Gastrocnemius medialis (tissue), 4 donors: Measurements from ENCODE around the gene CYSRT1. TPM values are rescaled to one million over a fixed set of nuclear protein-coding genes. Genes with fewer than 3 reads are reported as not detected.

ENCODE experiments used
- ATAC-seq, 2 donors: fragments of 150-250 bp; one replicate each; pipeline ENCODE4 v1.9.1; 2016
- DNase-seq, 2 donors: peaks; one replicate each; pipeline ENCODE4 v3.0.0-alpha.2; 2019
- H3K27ac ChIP-seq, 4 donors: fragments of 200-600 bp; sonication (generic); 1 replicate in 1 of 4; 2 replicates in 3 of 4; pipeline ENCODE4 v1.5.1; 2016 to 2018; ENCODE audit warnings: mild to moderate bottlenecking in 2 of 4, moderate library complexity in 1 of 4
- H3K27me3 ChIP-seq, 3 donors: fragments of 200-600 bp; sonication (generic) in 2 of 3; 1 replicate in 1 of 3; 2 replicates in 2 of 3; pipeline versions ENCODE4 v1.5.1 to v1.6.0; 2016 to 2019; ENCODE audit warnings: mild to moderate bottlenecking in 1 of 3, moderate library complexity in 1 of 3
- H3K36me3 ChIP-seq, 2 donors: fragments of 200-600 bp; sonication (generic) in 1 of 2; one replicate each; pipeline ENCODE4 v1.5.1; 2017 to 2018
- H3K4me1 ChIP-seq, 2 donors: fragments of 200-600 bp; sonication (generic) in 1 of 2; one replicate each; pipeline ENCODE4 v1.5.1; 2016 to 2017; ENCODE audit warnings: mild to moderate bottlenecking in 2 of 2
- H3K4me3 ChIP-seq, 4 donors: fragments of 200-600 bp; sonication (generic) in 3 of 4; 1 replicate in 1 of 4; 2 replicates in 3 of 4; pipeline ENCODE4 v1.5.1; 2016 to 2019; ENCODE audit warnings: mild to moderate bottlenecking in 2 of 4
- H3K9me3 ChIP-seq, 3 donors: fragments of 200-600 bp; sonication (generic) in 2 of 3; 1 replicate in 1 of 3; 2 replicates in 2 of 3; pipeline ENCODE4 v1.5.1; 2016 to 2019
- CTCF ChIP-seq, 5 experiments: fragments of 450-650 bp in 3 of 5; fragments of 200-600 bp in 2 of 5; sonication (generic) in 2 of 5; IDR thresholded peaks in 4 of 5; conservative IDR thresholded peaks in 1 of 5; 1 replicate in 4 of 5; 2 replicates in 1 of 5; pipeline ENCODE4 v1.5.1; 2016 to 2019; ENCODE audit warnings: antibody characterized with exemption in 5 of 5, mild to moderate bottlenecking in 3 of 5, moderate library complexity in 3 of 5
- POLR2A ChIP-seq, 2 donors: fragments of 450-650 bp; IDR thresholded peaks; one replicate each; pipeline ENCODE4 v1.6.1; 2017; ENCODE audit warnings: antibody characterized with exemption in 2 of 2, mild to moderate bottlenecking in 2 of 2, moderate library complexity in 2 of 2
- in situ Hi-C, 4 donors: fragments of 200-750 bp; cut with MboI; loops; one replicate each; pipeline versions ENCODE4 v1.15.0 to v1.8.0; 2017; ENCODE audit warnings: low sequenced_read_pairs in 4 of 4
- intact Hi-C: fragments of 100-400 bp; cut with DNase I; formaldehyde crosslinking; loops from one replicate; pipeline ENCODE4 v1.15.1; 2023; ENCODE audit warnings: low total_unique reads
- total RNA-seq, 4 donors: library from RNA; depleted of rRNA; stranded (reverse); fragments of >200 nt; gene quantifications; one replicate each; pipeline versions ENCODE4 v1.1.0 to v1.2.3, GENCODE V29; 2016

Gene CYSRT1
- total RNA-seq, 4 donors from 2014 or later = 0.42 TPM; not detected in 3

DNA sequence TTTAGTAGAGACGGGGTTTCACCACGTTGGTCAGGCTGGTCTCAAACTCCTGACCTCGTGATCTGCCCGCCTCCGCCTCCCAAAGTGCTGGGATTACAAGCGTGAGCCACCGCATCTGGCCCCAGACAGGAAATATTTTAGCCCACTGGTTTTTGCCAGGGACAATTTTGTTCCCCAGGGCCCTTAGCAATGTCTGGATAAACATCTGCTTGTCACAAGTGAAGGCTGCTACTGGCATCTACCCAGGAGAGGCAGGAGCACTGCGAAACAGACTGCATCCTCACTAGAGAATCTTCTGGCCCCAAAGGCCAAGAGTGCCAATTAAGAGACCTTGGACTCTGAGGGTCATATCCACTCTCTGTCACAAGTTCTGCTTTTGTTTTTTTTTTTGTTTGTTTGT, 22.0 kb upstream of the CYSRT1 start:
- intact Hi-C loops (loop anchor here (5.0 kb wide), 1 partner anchor 39 kb away; the partner anchor contains the start of gene TUBB4B), in situ Hi-C loops (no loop called here)
- no peak overlapping the region for H3K4me3 ChIP-seq
- TF ChIP-seq CTCF (IDR thresholded peaks at IDR 0.05 in 4 of 5, conservative IDR thresholded peaks at IDR 0.05 in 1 of 5) = no peak
- TF ChIP-seq POLR2A (IDR thresholded peaks at IDR 0.05) = no peak
- H3K36me3 ChIP-seq = no peaks in the 10 kb centered on the region
- DNase-seq = no peak
- peaks cover 67 to 71% of the 10 kb centered on the region in 2 donors for H3K4me1 ChIP-seq
- H3K9me3 ChIP-seq = no peaks in the 10 kb centered on the region
- H3K27me3 ChIP-seq = no peaks in the 10 kb centered on the region
- H3K27ac ChIP-seq = no peak overlapping the region
- ATAC-seq = no peak

DNA sequence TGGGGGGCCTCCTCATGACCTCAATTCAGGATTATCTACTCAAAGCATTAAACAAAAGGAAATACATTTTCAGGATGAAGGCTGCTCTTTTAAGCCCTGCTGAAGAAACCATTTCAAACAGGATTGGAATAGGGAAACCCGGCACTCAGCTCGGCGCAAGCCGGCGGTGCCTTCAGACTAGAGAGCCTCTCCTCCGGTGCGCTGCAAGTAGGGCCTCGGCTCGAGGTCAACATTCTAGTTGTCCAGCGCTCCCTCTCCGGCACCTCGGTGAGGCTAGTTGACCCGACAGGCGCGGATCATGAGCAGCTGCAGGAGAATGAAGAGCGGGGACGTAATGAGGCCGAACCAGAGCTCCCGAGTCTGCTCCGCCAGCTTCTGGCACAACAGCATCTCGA, 20.2 kb upstream of the CYSRT1 start:
- Histone ChIP-seq H3K4me3 (peak overlapping the region; percentile 75 to 97 (median 90)), H3K36me3 (no peaks in the 10 kb centered on the region), H3K27me3 (no peaks in the 10 kb centered on the region), H3K9me3 (no peaks in the 10 kb centered on the region), H3K4me1 (peaks cover 51 to 54% of the 10 kb centered on the region in 2 donors), H3K27ac (peak overlapping the region; percentile 65 to 90 (median 78))
- TF ChIP-seq POLR2A (IDR thresholded peaks at IDR 0.05) (no peak), CTCF (IDR thresholded peaks at IDR 0.05 in 4 of 5, conservative IDR thresholded peaks at IDR 0.05 in 1 of 5) (no peak)
- in situ Hi-C loops = no loop called here
- intact Hi-C loops = loop anchor here (1.0 to 5.0 kb wide), 2 partner anchors 16 to 38 kb away; partner anchors contain the start of genes ANAPC2, SSNA1 and TUBB4B
- DNase-seq (no peak), ATAC-seq (no peak)

DNA sequence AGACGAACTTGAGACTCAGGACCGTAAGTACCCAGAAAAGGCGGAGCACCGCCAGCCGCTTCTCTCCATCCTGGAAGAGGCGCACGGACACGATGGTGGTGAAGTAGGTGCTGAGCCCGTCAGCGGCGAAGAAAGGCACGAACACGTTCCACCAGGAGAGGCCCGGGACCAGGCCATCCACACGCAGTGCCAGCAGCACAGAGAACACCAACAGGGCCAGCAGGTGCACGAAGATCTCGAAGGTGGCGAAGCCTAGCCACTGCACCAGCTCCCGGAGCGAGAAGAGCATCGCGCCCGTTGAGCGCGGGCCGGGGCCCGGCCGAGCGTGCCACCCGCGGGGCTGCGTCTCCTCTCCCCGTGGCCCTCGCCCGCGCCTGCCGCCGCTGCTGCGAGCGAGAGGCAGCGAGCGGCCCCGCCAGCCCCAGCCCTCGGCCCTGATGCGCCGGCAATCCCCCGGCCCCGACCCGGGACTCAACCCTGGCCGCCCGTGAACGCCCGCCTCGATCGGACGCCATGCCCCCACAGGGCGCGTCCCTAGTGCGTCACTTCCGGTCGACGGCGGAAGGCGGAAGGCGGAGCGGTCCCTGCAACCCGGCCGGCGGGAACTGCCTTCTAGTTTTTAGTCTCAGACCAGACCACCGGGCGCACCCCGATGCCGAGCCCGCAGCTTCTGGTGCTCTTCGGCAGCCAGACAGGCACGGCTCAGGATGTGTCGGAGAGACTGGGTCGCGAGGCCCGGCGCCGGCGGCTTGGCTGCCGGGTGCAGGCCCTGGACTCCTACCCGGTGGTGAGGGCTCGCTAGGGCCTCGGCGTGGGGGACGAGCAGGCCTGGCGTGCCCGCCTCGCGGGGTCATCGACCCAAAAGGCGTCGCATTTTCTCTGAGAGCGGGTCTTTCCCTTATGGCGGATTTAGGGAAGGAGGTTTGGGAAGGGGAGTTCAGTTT, 19.6 kb upstream of the CYSRT1 start, which contains the start of the genes NDOR1 and TMEM203:
TSS of gene NDOR1 (plus strand) at position 575 of the 944 bp plus-strand sequence. CDS start at position 653, 78 bp downstream.
TSS of gene TMEM203 (minus strand) at position 523 of the 944 bp plus-strand sequence. CDS start at position 289, 234 bp downstream.
- peak; percentile 69 to 82 for TF ChIP-seq POLR2A (IDR thresholded peaks at IDR 0.05)
- TF ChIP-seq CTCF (IDR thresholded peaks at IDR 0.05 in 4 of 5, conservative IDR thresholded peaks at IDR 0.05 in 1 of 5) = no peak
- DNase-seq = peak; percentile 78 to 79
- intact Hi-C loops (loop anchor here (1.0 kb wide), 1 partner anchor 17 kb away; the partner anchor contains the start of genes ANAPC2 and SSNA1), in situ Hi-C loops (no loop called here)
- peak; percentile 62 to 68 for ATAC-seq
- H3K36me3 ChIP-seq = no peaks in the 10 kb centered on the region
- no peaks in the 10 kb centered on the region for H3K9me3 ChIP-seq
- peak within 1 kb of the TSS; percentile 65 to 90 (median 78) for H3K27ac ChIP-seq
- H3K27me3 ChIP-seq = no peaks in the 10 kb centered on the region
- peak within 1 kb of the TSS; percentile 75 to 97 (median 90) for H3K4me3 ChIP-seq
- H3K4me1 ChIP-seq = peaks cover 49 to 52% of the 10 kb centered on the region in 2 donors

- ATAC-seq (no peak), DNase-seq (no peak)
- no peak overlapping the region for H3K27ac ChIP-seq
- H3K27me3 ChIP-seq = no peaks in the 10 kb centered on the region
- intact Hi-C loops (no loop called here), in situ Hi-C loops (no loop called here)
- H3K9me3 ChIP-seq = no peaks in the 10 kb centered on the region
- H3K36me3 ChIP-seq = no peaks in the 10 kb centered on the region
- peak overlapping the region; percentile 75 to 97 (median 90) for H3K4me3 ChIP-seq
- no peak for TF ChIP-seq POLR2A (IDR thresholded peaks at IDR 0.05)
- TF ChIP-seq CTCF (IDR thresholded peaks at IDR 0.05 in 4 of 5, conservative IDR thresholded peaks at IDR 0.05 in 1 of 5) = no peak
- H3K4me1 ChIP-seq = peaks cover 43 to 46% of the 10 kb centered on the region in 2 donors
Observed at GRCh38 chr9:137206602-137207001, 18.4 kb upstream of the CYSRT1 start.
